GM03348 (cell line): ENCODE data around the gene CRABP2.

Experiments used
- DNase-seq: peaks from one replicate; pipeline ENCODE4 v3.0.0; 2012; ENCODE audit warnings: low spot score

CRABP2 gene

DNA sequence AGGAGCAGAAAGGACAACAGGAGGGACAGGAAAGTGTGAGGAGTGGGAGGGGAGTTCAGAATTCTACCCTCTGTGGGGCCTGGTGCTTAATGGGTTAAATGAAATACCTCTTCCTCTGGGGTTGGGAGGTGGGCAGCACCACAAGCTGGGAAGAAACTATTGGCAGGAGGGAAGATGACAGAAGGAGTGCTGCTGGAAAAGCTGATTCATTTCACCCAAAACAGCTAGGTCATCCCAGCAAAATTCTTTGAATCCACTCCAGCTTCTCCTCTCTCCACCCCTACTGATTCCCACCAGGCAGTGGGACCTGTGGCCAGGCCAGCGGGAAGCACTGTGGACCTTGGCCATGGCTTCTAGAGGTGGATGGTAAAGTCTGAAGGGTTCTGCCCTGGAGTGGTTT lies 50.7 kb downstream of the CRABP2 start:
- DNase-seq, result no peak

DNA sequence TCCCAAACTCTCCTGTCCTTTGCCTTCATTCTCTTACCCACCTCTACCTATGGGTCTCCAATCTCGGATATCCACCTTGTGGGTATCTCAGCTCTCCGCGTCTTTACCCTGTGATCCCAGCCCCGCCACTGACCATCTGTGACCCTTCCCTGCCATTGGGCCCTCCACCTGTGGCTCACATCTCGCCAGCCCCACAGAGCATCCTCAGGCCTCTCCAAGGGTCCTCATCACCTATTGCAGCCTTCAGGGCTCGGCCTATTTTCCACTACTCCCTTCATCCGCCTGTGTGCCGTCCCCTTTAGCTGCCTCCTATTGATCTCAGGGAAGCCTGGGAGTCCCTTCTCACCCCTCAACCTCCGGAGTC lies 52.4 kb downstream of the CRABP2 start:
- no peak for DNase-seq

- peak; percentile 64 for DNase-seq
Observed at GRCh38 chr1:156652131-156652991, 53.0 kb downstream of the CRABP2 start.
